Measurements from ENCODE around the gene GRHL3.
"Not testable (repeated sequence)": the region's sequence is repeated elsewhere in the genome, so short reads cannot be mapped to it uniquely, and the experiment has no call there.

GRHL3 gene

GRCh38 chr1:24319312-24319863, at the start of gene GRHL3:
TSS of gene GRHL3 (plus strand) at chr1:24319357. CDS start at chr1:24319552, 195 bp downstream.
- no peak for DNase-seq (ENCODE audit: low read depth)

DNA sequence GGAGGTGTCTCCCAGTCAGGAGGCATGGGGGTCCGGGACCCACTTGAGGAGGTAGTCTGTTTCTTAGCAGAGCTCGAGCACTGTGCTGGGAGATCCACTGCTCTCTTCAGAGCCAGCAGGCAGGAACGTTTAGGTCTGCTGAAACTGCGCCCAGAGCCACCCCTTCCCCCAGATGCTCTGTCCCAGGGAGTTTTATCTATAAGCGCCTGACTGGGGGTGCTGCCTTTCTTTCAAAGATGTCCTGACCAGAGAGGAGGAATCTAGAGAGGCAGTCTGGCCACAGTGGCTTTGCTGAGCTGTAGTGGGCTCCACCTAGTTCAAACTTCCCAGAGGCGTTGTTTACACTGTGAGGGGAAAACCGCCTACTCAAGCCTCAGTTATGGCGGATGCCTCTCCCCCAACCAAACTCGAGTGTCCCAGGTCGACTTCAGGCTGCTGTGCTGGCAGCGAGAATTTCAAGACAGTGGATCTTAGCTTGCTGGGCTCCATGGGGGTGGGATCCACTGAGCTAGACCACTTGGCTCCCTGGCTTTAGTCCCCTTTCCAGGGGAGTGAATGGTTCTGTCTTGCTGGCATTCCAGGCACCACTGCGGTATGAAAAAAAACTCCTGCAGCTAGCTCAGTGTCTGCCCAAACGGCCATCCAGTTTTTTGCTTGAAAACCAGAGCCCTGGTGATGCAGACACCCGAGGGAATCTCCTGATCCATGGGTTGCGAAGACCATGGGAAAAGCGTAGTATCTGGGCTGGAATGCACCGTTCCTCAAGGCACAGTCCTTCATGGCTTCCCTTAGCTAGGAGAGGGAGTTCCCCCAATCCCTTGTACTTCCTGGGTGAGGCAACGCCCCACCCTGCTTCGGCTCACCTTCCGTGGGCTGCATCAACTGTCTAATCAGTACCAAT, 44.7 kb upstream of the GRHL3 start:
- not testable (repeated sequence) for DNase-seq (ENCODE audit: low read depth)

- DNase-seq (ENCODE audit: low read depth): no peak
Measured at GRCh38 chr1:24275104-24275410, 44.1 kb upstream of the GRHL3 start.

- no peak for DNase-seq (ENCODE audit: low read depth)
Measured at GRCh38 chr1:24275510-24275909, 43.6 kb upstream of the GRHL3 start.

DNA sequence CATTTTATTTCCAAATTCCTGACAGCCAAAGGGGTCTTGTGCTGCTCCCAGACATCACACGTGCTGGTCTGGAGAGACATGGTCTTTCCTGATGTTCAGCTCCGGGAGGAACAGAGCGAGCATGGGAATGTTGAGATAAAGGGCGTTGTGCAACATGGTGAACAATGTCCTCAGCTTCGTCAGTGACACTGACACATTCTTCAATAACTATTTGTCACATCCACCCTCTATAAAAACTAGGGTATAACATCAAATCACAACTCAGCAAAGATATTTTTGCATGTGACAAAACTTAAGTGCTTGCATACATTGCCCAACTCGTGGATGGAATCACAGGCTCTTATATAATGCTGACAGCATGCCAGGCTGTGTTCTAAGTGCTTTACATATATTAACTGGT, 42.4 kb upstream of the GRHL3 start:
- no peak for DNase-seq (ENCODE audit: low read depth)

- DNase-seq (ENCODE audit: low read depth): no peak
Measured at GRCh38 chr1:24277420-24278169, 41.6 kb upstream of the GRHL3 start.

GRCh38 chr1:24278726-24279125, 40.4 kb upstream of the GRHL3 start:
- no peak for DNase-seq (ENCODE audit: low read depth)

DNA sequence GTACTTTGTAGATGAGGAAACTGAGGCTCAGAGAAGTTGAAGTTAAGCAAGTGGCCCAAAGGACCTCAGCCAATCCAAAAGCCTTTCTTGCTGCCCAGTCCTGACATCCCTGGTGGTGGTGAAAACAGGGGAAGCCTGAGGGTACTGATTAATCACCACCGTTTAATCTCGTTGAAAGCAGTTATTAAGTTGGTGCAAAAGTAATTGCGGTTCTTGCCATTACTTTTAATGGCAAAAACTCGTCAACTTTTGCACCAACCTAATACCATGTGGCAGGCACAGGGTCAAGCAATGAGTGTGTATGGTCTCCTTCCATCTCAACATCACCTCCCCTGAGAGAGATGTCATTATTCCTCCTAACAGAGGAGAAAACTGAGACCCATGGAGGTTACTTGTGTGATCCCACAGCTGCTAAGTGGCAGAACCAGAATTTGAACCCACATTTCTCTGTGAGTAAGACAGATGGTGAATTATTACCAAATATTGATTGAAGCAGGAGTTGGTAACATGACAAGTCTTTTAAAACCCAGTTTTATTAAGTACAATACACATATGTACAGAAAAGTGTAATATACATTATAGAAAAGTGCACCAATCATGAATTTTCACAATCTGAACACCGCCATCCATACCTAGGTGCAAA, 39.4 kb upstream of the GRHL3 start:
- no peak for DNase-seq (ENCODE audit: low read depth)

DNA sequence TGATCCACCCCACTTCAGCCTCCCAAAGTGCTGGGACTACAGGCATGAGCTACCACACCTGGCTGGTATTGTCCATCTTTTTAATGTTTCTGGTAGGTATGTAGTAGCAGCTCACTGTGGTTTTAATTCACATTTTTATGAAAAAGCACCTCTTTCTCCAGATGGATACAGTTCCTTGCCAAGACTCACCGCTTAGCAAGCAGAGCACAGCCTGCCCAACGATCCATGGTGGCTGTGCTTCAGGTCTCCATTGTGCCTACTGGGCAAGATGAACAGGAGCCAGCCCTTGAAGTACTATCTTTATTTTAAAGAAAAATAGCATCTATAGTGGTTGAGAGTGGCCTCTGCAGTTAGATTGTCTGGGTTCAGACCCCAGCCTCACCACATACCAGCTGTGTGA, 37.6 kb upstream of the GRHL3 start:
- no peak for DNase-seq (ENCODE audit: low read depth)

DNA sequence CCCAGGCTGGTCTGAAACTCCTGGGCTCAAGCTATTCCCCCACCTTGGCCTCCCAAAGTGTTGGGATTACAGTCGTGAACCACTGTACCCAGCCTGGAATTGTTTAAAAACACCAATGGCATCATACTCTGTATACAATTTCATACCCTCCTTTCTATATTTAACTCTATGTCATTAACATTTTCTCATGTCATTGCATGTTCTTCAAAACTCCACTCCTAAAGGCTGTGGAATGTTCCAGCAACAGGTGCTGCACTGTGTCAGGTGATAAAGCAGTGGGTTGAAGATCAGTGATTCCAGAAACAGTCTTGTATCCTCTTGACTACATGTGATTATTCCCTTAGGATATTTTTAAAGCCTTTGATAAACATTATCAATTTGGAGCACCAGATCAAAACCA, 36.7 kb upstream of the GRHL3 start:
- DNase-seq (ENCODE audit: low read depth): no peak

DNA sequence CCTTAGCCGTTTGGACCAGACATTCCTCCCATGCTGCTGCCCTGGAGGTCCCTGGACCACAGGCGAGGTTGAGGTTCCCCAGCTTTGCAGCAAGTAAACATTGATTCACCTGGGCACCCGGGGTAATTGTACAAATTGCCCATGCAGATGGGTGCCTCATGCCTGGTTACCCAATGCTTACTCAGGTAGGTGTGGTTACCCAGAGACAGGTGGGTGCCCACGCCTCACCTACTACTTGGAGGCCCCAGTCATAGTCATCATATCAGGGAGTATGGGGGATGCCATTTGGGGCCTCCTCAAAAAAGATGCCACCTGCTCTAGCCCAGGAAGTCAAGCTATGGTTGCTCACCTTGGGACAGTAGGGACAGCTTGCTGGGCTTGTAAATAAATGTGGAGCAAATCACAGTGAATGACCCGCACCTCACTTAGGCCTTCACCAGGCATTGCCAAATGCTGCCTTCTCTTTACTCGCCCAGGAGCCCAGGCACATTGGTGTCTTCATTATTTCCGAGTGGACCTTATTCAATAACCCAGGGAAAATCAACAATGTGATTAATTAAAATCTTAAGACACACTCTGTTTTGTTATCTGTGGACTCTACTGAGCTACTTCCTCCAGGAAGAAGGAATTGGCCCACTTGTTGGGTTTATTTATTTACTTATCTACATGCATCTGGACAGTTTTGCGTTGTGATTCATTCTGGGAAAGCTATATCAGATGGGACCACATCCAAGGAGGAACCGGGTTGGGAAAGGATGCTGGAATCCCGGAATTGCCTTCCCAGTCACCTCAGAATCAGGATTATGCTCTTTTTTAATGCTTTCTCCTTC, 35.6 kb upstream of the GRHL3 start:
- no peak for DNase-seq (ENCODE audit: low read depth)

GRCh38 chr1:24284156-24284471, 35.0 kb upstream of the GRHL3 start:
- no peak for DNase-seq (ENCODE audit: low read depth)

DNA sequence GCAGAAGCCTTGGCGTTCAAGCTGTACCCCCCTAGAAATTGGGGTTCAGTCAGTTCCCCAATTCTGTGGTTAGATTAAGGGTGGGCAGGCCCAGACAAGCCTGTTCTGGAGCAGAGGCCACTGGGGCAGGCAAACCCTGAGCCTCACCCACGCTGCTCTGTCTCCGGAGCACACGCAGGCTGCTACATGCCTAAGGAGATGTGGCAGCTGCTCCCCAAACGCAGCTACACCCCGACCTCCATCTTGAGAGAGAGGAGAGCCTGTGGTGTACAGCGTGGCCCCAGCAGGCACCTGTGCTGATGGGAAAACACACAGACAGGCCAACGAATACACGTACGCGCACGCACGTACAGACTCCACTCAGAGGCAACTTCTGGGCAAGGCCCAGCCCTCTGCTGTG, 33.9 kb upstream of the GRHL3 start:
- no peak for DNase-seq (ENCODE audit: low read depth)

- no peak for DNase-seq (ENCODE audit: low read depth)
Measured at GRCh38 chr1:24286246-24287010, 32.7 kb upstream of the GRHL3 start.

GRCh38 chr1:24287779-24288178, 31.4 kb upstream of the GRHL3 start:
- not testable (repeated sequence) for DNase-seq (ENCODE audit: low read depth)

- DNase-seq (ENCODE audit: low read depth): no peak
Measured at GRCh38 chr1:24288479-24288878, 30.7 kb upstream of the GRHL3 start.

GRCh38 chr1:24289937-24290595, 29.1 kb upstream of the GRHL3 start:
- no peak for DNase-seq (ENCODE audit: low read depth)

- no peak for DNase-seq (ENCODE audit: low read depth)
Measured at GRCh38 chr1:24290933-24291487, 28.1 kb upstream of the GRHL3 start.

- DNase-seq (ENCODE audit: low read depth): no peak
Measured at GRCh38 chr1:24292103-24292502, 27.1 kb upstream of the GRHL3 start.

DNA sequence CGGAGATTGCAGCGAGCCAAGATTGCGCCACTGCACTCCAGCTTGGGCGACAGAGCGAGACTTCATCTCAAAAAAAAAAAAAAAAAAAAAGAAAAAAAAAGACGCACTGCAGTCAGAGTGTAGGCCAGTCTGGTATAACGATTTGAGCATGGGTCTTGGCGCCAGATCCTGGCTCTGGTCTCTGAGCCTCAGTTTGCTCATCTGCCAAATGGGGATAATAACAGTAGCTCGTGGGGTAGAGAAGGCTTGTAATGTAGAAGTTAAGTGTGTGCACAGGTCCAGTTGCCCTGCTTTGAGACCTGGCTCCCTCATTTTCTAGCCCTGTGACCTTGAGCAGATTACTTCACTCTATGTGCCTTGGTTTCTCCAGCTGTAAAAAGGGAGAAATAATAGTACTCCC, 26.3 kb upstream of the GRHL3 start:
- DNase-seq (ENCODE audit: low read depth): no peak
